WTC11 (cell line): ENCODE data around the gene LIN7C. TPM values are rescaled to one million over a fixed set of nuclear protein-coding genes. Genes with fewer than 3 reads are reported as not detected.

Experiments used
- ATAC-seq: fragments of 200-7000 bp; cut with Tn5 transposase; 2 replicates; pipeline ENCODE4 v1.10.0; 2021; ENCODE audit warnings: mild to moderate bottlenecking, moderate library complexity
- CTCF ChIA-PET: fragments of 300-600 bp; sonication (Branson Sonifier 250); formaldehyde crosslinking; loops from one replicate; lab custom pipeline; 2021; ENCODE audit warnings: antibody characterized with exemption; lab: Charles Lee
- POLR2A ChIA-PET: fragments of 350-600 bp; sonication (Branson Sonifier 250); formaldehyde crosslinking; loops from one replicate; lab custom pipeline; 2021; ENCODE audit warnings: antibody characterized with exemption; lab: Charles Lee
- DNase-seq: peaks from one replicate; pipeline ENCODE4 v3.0.0; 2021; ENCODE audit warnings: low spot score
- H3K27ac Mint-ChIP-seq: 2 replicates; pipeline ENCODE4 v1.8.0; 2021; ENCODE audit warnings: mixed read lengths
- H3K27me3 Mint-ChIP-seq: 2 replicates; pipeline ENCODE4 v1.8.0; 2021; ENCODE audit warnings: low read depth, mild to moderate bottlenecking, moderate library complexity, mixed read lengths
- H3K36me3 Mint-ChIP-seq: 2 replicates; pipeline ENCODE4 v1.8.0; 2021; ENCODE audit warnings: mixed read lengths
- H3K4me1 Mint-ChIP-seq: 2 replicates; pipeline ENCODE4 v1.8.0; 2022; ENCODE audit warnings: mixed read lengths
- H3K4me3 Mint-ChIP-seq: 2 replicates; pipeline ENCODE4 v1.8.0; 2021; ENCODE audit warnings: mild to moderate bottlenecking, moderate library complexity, mixed read lengths
- H3K9me3 Mint-ChIP-seq: 2 replicates; pipeline ENCODE4 v1.8.0; 2021; ENCODE audit warnings: mixed read lengths
- CREB1 ChIP-seq: sonication (generic); formaldehyde crosslinking; IDR thresholded peaks from 2 replicates; pipeline ENCODE4 v1.8.0; 2023; ENCODE audit warnings: mild to moderate bottlenecking, missing genetic modification reagents
- CTCF ChIP-seq: fragments of 200-600 bp; IDR thresholded peaks from 2 replicates; pipeline ENCODE4 v1.8.0; 2022; ENCODE audit warnings: antibody characterized with exemption
- ETV6 ChIP-seq: sonication (generic); formaldehyde crosslinking; IDR thresholded peaks from 2 replicates; pipeline ENCODE4 v1.8.1; 2022; ENCODE audit warnings: mild to moderate bottlenecking, missing genetic modification reagents
- FOXK1 ChIP-seq: sonication (generic); formaldehyde crosslinking; IDR thresholded peaks from 2 replicates; pipeline ENCODE4 v1.8.0; 2022; ENCODE audit warnings: mild to moderate bottlenecking, moderate library complexity, missing genetic modification reagents
- JUN ChIP-seq: sonication (generic); formaldehyde crosslinking; IDR thresholded peaks from 2 replicates; pipeline ENCODE4 v1.8.0; 2023; ENCODE audit warnings: mild to moderate bottlenecking, missing genetic modification reagents
- OVOL2 ChIP-seq: fragments of 250-450 bp; sonication (Bioruptor Pico); IDR thresholded peaks from 2 replicates; pipeline ENCODE4 v1.9.0; 2021; ENCODE audit warnings: mild to moderate bottlenecking, borderline replicate concordance
- RELA ChIP-seq: sonication (generic); formaldehyde crosslinking; IDR thresholded peaks from 2 replicates; pipeline ENCODE4 v1.8.1; 2022; ENCODE audit warnings: missing genetic modification reagents, mild to moderate bottlenecking, borderline replicate concordance
- RORB ChIP-seq: fragments of 250-450 bp; sonication (Bioruptor Pico); IDR thresholded peaks from 2 replicates; pipeline ENCODE4 v1.9.0; 2021; ENCODE audit warnings: mild to moderate bottlenecking
- total RNA-seq: library from RNA; stranded (reverse); gene quantifications from 3 replicates; pipeline ENCODE4 v1.2.3, GENCODE V29; 2021
- TF ChIP-seq, protein P1 (sequence below): sonication (generic); formaldehyde crosslinking; IDR thresholded peaks from 2 replicates; pipeline ENCODE4 v1.8.0; 2022; ENCODE audit warnings: mild to moderate bottlenecking, missing genetic modification reagents
- TF ChIP-seq, protein P2 (sequence below): sonication (generic); formaldehyde crosslinking; IDR thresholded peaks from 2 replicates; pipeline ENCODE4 v1.8.0; 2022; ENCODE audit warnings: mild to moderate bottlenecking, missing genetic modification reagents

LIN7C gene
- total RNA-seq, 1 experiment from 2014 or later = 39.4 TPM

DNA sequence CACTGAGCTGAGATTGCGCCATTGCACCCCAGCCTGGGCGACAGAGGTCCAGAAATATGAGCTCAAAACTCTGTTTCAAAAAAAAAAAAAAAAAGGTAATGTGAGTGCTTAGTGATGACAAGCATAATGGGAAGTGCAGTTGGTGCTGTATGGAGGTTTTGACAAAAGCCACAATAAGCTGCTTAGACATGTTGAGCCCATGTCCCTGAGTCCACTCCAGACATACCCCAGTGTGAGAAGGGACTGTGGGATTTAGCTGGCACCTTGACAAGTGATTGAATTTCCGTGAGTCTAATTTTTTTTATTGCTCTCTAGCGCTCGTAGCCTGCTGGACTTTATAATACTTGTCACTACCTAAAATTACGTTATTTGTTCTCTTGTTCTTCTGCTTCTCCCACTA is 18.9 kb downstream of the LIN7C start (continued):
- no peak for TF ChIP-seq OVOL2

DNA sequence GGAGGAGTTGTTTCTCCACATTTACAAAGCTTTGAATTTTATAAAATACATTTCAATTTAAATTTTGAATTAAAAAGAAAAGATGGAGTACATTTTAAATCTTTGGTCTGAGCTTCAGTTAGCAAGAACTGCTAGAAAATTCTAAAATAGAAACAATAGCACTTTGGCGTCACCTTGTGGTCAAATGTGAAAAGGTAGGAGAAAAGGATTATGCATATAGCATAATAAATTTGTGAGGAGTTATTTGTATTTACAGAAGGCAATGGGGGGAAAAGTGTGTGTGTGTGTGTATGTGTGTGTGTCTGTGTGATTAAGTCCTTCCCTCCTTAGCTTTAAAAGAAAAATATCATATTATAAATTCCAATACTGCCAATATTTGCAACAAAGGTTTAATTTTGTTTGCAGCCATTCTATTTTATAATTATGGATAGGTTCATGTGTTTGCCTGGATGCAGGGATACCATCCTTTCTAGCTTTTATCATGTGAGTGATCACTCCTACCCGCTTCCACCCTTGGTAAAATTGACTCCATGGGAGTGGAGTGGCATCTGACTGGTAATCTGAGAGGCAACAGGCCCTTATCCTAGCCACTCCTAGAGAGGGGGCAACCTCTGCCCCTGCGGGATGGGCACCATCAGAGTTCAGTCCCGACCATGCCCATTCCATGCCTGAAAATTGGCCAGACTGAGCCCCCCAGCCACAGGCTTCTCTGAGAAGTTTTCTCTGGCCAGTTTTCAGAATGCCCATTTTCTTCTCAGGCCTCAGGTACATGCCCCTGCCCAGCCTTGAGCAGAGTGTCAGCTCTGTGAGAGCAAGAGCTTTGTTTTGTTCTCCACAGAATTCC is 20.4 kb downstream of the LIN7C start:
- no peak overlapping the region for H3K4me3 Mint-ChIP-seq
- H3K27ac Mint-ChIP-seq = no peak overlapping the region
- no peaks in the 10 kb centered on the region for H3K27me3 Mint-ChIP-seq
- peak; percentile 24; the same call in 1 of the 2 replicates for ATAC-seq
- POLR2A ChIA-PET = interaction anchor here (0.7 kb wide), 1 partner anchor 137 kb away, joined by 3 read pairs; no protein-coding TSS in a partner anchor
- TF ChIP-seq CTCF (peak; percentile 81), CREB1 (CRISPR knock-in tag) (no peak), OVOL2 (no peak)
- TF ChIP-seq, all 79 proteins: peak for 1
- Mint-ChIP-seq H3K4me1 (peaks cover 6% of the 10 kb centered on the region), H3K9me3 (peaks cover 18% of the 10 kb centered on the region), H3K36me3 (peaks cover 24% of the 10 kb centered on the region)
- CTCF ChIA-PET = interaction anchor here (0.6 to 3.2 kb wide), 33 partner anchors 10 to 1201 kb away, joined by 3 to 54 read pairs (median 4); partner anchors contain the start of genes CCDC34 and LGR4
- DNase-seq = no peak

GRCh38 chr11:27482793-27483192 is 23.8 kb downstream of the LIN7C start:
- DNase-seq (no peak), ATAC-seq (no peak)
- Mint-ChIP-seq H3K4me3 (no peak overlapping the region), H3K36me3 (no peaks in the 10 kb centered on the region), H3K27ac (peak overlapping the region; percentile 12; the same call in 1 of the 2 replicates), H3K4me1 (peaks cover 6% of the 10 kb centered on the region), H3K9me3 (no peaks in the 10 kb centered on the region), H3K27me3 (no peaks in the 10 kb centered on the region)
- ChIA-PET CTCF (no interaction called here), POLR2A (no interaction called here)
- no peak for TF ChIP-seq RELA (CRISPR knock-in tag)
- TF ChIP-seq, protein P1, sequence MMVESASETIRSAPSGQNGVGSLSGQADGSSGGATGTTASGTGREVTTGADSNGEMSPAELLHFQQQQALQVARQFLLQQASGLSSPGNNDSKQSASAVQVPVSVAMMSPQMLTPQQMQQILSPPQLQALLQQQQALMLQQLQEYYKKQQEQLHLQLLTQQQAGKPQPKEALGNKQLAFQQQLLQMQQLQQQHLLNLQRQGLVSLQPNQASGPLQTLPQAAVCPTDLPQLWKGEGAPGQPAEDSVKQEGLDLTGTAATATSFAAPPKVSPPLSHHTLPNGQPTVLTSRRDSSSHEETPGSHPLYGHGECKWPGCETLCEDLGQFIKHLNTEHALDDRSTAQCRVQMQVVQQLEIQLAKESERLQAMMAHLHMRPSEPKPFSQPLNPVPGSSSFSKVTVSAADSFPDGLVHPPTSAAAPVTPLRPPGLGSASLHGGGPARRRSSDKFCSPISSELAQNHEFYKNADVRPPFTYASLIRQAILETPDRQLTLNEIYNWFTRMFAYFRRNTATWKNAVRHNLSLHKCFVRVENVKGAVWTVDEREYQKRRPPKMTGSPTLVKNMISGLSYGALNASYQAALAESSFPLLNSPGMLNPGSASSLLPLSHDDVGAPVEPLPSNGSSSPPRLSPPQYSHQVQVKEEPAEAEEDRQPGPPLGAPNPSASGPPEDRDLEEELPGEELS (CRISPR knock-in tag) = no peak
- TF ChIP-seq OVOL2 = no peak
- TF ChIP-seq, protein P2, sequence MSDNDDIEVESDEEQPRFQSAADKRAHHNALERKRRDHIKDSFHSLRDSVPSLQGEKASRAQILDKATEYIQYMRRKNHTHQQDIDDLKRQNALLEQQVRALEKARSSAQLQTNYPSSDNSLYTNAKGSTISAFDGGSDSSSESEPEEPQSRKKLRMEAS = no peak
- TF ChIP-seq JUN (CRISPR knock-in tag) = no peak

DNA sequence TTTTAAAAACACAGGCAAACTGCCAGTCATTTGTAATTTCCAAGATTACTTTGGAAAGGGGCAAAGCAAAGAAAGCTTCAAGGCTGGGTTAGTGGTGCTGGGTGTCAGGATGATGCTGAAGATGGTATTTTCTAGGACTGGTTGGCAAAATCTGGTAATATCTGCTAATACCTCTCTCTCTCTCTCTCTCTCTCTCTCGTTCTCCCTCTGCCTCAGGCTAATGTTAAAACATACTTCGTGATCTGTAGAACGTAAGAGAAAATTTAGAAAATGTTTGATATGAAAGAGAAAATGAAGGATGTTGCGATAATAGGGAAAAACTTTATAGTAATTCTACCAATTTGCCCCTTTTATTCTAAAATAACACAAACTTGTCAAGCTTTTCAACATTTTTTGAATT is 24.6 kb downstream of the LIN7C start:
- Mint-ChIP-seq H3K36me3 (no peaks in the 10 kb centered on the region), H3K27ac (no peak overlapping the region), H3K4me3 (no peak overlapping the region), H3K9me3 (no peaks in the 10 kb centered on the region), H3K27me3 (no peaks in the 10 kb centered on the region), H3K4me1 (peaks cover 6% of the 10 kb centered on the region)
- ChIA-PET CTCF (interaction anchor here (0.6 to 1.2 kb wide), 2 partner anchors 9 to 52 kb away, joined by 4 to 6 read pairs; partner anchors contain the start of gene LGR4), POLR2A (interaction anchor here (0.6 to 1.7 kb wide), 2 partner anchors 9 to 200 kb away, joined by 4 to 5 read pairs; partner anchors contain the start of gene LGR4)
- ATAC-seq = no peak
- TF ChIP-seq JUN (CRISPR knock-in tag) = no peak
- no peak for DNase-seq

- no peaks in the 10 kb centered on the region for H3K27me3 Mint-ChIP-seq
- no peak overlapping the region for H3K4me3 Mint-ChIP-seq
- DNase-seq (no peak), ATAC-seq (no peak)
- 0 out of 2 replicates have a peak, but pooled peaks cover 3% of the 10 kb centered on the region for H3K9me3 Mint-ChIP-seq
- peaks cover 9% of the 10 kb centered on the region for H3K4me1 Mint-ChIP-seq
- H3K27ac Mint-ChIP-seq = 0 out of 2 replicates have a peak overlapping the region, but pooled peaks have one; percentile 51
- H3K36me3 Mint-ChIP-seq = no peaks in the 10 kb centered on the region
- CTCF ChIA-PET = no interaction called here
- TF ChIP-seq RORB (peak; percentile 81; the same call in 1 of the 2 replicates), FOXK1 (CRISPR knock-in tag) (no peak), ETV6 (CRISPR knock-in tag) (no peak)
- POLR2A ChIA-PET = no interaction called here
These were observed 28.7 kb downstream of the LIN7C start for GRCh38 chr11:27477831-27478230.
